ENCODE results near the gene GLDC. TPM values are rescaled to one million over a fixed set of nuclear protein-coding genes. Genes with fewer than 3 reads are reported as not detected.

Gene GLDC
- total RNA-seq, 2 experiments from 2014 or later, result 0.50 to 0.69 TPM

DNA sequence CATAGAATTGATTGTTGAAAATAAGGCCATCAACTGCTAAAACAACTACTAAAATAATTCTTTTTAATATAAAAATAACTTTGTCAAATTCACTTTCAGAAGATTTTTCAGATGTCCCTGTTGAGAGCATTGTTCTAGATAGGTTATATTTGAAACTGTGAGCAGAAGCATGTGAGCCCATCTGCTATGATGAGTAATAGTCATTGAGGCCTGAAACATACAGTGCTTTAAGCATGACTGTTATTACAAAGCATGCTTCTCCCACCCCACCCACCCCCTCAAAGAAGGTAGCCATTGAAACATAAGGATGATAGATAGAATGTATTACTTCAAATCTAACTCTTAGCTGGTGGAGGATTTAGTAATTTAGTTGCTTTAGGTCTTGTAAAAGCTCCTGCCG lies 146.5 kb downstream of the GLDC start:
- DNase-seq, result no peak
- H3K27me3 Mint-ChIP-seq, result no peaks in the 10 kb centered on the region
- CTCF ChIA-PET, result no interaction called here
- peaks cover 1% of the 10 kb centered on the region for H3K4me1 Mint-ChIP-seq
- H3K27ac Mint-ChIP-seq, result no peak overlapping the region
- no peak overlapping the region for H3K4me3 Mint-ChIP-seq
- H3K36me3 Mint-ChIP-seq (ENCODE audit: low read depth), result peaks cover 39% of the 10 kb centered on the region
- POLR2A ChIA-PET, result no interaction called here
- no peaks in the 10 kb centered on the region for H3K9me3 Mint-ChIP-seq

GRCh38 chr9:6495466-6495865 lies 150.1 kb downstream of the GLDC start:
- peaks cover 36% of the 10 kb centered on the region for H3K36me3 Mint-ChIP-seq (ENCODE audit: low read depth)

GRCh38 chr9:6490863-6491262 lies 154.7 kb downstream of the GLDC start:
- H3K4me3 Mint-ChIP-seq, result no peak overlapping the region
- CTCF ChIA-PET, result no interaction called here
- peaks cover 1% of the 10 kb centered on the region for H3K4me1 Mint-ChIP-seq
- H3K27me3 Mint-ChIP-seq, result no peaks in the 10 kb centered on the region
- H3K27ac Mint-ChIP-seq, result no peak overlapping the region
- no peak for DNase-seq
- H3K9me3 Mint-ChIP-seq, result no peaks in the 10 kb centered on the region
- POLR2A ChIA-PET, result no interaction called here
- H3K36me3 Mint-ChIP-seq (ENCODE audit: low read depth), result peaks cover 35% of the 10 kb centered on the region

More at GRCh38 chr9:6495466-6495865, 150.1 kb downstream of the GLDC start:
- Mint-ChIP-seq H3K27ac (no peak overlapping the region), H3K4me3 (no peak overlapping the region), H3K4me1 (peaks cover 1% of the 10 kb centered on the region), H3K9me3 (no peaks in the 10 kb centered on the region), H3K27me3 (no peaks in the 10 kb centered on the region)
- no peak for DNase-seq
- ChIA-PET CTCF (no interaction called here), POLR2A (no interaction called here)

DNA sequence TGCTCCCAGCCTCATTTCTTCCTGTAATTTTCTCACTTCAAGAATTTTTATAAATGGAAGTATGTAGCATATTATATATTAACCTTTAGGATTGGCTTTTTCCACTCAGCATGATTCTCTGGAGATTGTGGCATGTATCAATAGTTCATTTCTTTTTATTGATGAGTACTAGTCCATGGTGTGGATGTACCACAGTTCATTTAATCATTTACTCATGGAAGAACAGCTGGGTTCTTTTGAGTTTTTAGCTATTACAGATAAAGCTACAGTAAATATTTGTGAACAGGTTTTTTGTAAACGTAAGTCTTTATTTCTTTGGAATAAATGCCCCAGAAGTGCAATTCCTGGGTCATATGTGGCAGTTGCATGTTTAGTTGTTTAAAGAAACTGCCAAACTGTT lies 156.4 kb downstream of the GLDC start:
- H3K9me3 Mint-ChIP-seq, result no peaks in the 10 kb centered on the region
- POLR2A ChIA-PET, result no interaction called here
- CTCF ChIA-PET, result interaction anchor here (1.5 kb wide), 1 partner anchor 44 kb away, joined by 3 read pairs; no protein-coding TSS in a partner anchor
- no peak overlapping the region for H3K27ac Mint-ChIP-seq
- H3K4me1 Mint-ChIP-seq, result no peaks in the 10 kb centered on the region
- peaks cover 38% of the 10 kb centered on the region for H3K36me3 Mint-ChIP-seq (ENCODE audit: low read depth)
- no peak overlapping the region for H3K4me3 Mint-ChIP-seq
- DNase-seq, result no peak
- H3K27me3 Mint-ChIP-seq, result no peaks in the 10 kb centered on the region

DNA sequence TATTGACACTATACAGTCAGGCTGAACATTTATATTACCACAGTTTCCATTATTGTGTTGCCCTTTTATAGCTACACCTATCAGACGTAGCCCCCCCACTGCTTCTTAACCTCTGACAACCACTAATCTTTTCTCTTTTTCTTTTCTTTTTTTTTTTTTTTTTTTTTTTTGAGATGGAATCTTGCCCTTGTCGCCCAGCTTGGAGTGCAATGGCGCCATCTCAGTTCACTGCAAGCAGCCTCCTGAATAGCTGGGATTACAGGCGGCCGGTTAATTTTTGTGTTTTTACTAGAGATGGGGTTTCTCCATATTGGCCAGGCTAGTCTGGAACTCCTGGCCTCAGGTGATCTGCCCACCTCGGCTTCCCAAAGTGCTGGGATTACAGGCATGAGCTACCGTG lies 157.1 kb downstream of the GLDC start:
- POLR2A ChIA-PET, result no interaction called here
- no peaks in the 10 kb centered on the region for H3K27me3 Mint-ChIP-seq
- H3K36me3 Mint-ChIP-seq (ENCODE audit: low read depth), result peaks cover 36% of the 10 kb centered on the region
- no peak overlapping the region for H3K27ac Mint-ChIP-seq
- CTCF ChIA-PET, result interaction anchor here (0.6 to 1.5 kb wide), 4 partner anchors 21 to 83 kb away, joined by 3 to 4 read pairs (median 3); partner anchors contain the start of gene UHRF2
- H3K4me3 Mint-ChIP-seq, result no peak overlapping the region
- no peak for DNase-seq
- H3K4me1 Mint-ChIP-seq, result no peaks in the 10 kb centered on the region
- H3K9me3 Mint-ChIP-seq, result no peaks in the 10 kb centered on the region

GRCh38 chr9:6484210-6484609 lies 161.3 kb downstream of the GLDC start:
- peaks cover 38% of the 10 kb centered on the region for H3K36me3 Mint-ChIP-seq (ENCODE audit: low read depth)
- POLR2A ChIA-PET, result no interaction called here
- no peak for DNase-seq
- H3K4me3 Mint-ChIP-seq, result no peak overlapping the region
- CTCF ChIA-PET, result interaction anchor here (0.6 to 0.7 kb wide), 3 partner anchors 115 to 287 kb away, joined by 3 to 4 read pairs (median 3); no protein-coding TSS in a partner anchor
- H3K9me3 Mint-ChIP-seq, result no peaks in the 10 kb centered on the region
- no peaks in the 10 kb centered on the region for H3K4me1 Mint-ChIP-seq
- H3K27ac Mint-ChIP-seq, result no peak overlapping the region
- H3K27me3 Mint-ChIP-seq, result no peaks in the 10 kb centered on the region

Other genes starting within 250 kb of the GLDC start
- 10 to 100 TPM; 69.8 to 75.8 TPM for gene UHRF2, start 232.5 kb downstream of the GLDC start, total RNA-seq
- gene KDM4C, start 112.2 kb upstream of the GLDC start, total RNA-seq, result 10 to 100 TPM; 53.0 to 53.7 TPM